Measurements from ENCODE around the gene SLC44A3. TPM values are rescaled to one million over a fixed set of nuclear protein-coding genes. Genes with fewer than 3 reads are reported as not detected.

The SLC44A3 gene
- polyA plus RNA-seq, 2 of the 4 experiments (the other 2 are of a cell fraction): 1.9 to 5.4 TPM

DNA sequence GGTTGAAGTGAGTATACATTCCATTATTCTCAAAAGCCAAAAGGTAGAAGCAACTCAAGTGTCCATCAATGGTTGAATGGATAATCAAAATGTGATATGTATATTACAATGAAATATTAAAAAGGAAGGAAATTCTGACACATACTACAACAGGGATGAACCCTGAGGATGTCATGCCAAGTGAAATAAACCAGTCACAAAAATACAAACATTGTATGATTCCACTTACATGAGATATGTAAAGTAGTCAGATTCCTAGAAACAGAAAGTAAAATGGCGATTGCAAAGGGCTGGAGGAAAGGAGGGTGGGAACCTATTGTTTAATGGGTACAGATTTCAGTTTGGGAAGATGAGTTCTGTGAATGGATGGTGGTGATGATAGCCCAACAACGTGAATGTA lies 5.8 kb downstream of the SLC44A3 start:
- ChIA-PET POLR2A (no interaction called here), CTCF (no interaction called here)
- no peak for ATAC-seq
- DNase-seq (ENCODE audit: low read depth in 1 of 2, low spot score in 1 of 2): no peak
- 72% methylated on average over 2 of the region's 2 CpGs for WGBS (ENCODE audit: missing lambda C conversion rate)
- no peak for FAIRE-seq
- peaks cover 7% of the 10 kb centered on the region; the same call in 1 of the 3 replicates for H3K4me1 ChIP-seq
- H3K4me3 ChIP-seq: no peak overlapping the region
- TF ChIP-seq FOSL2 (IDR thresholded peaks at IDR 0.05): no peak
- no peak for TF ChIP-seq FOSL2 (CRISPR knock-in tag; IDR thresholded peaks at IDR 0.05)
- TF ChIP-seq, protein P1, sequence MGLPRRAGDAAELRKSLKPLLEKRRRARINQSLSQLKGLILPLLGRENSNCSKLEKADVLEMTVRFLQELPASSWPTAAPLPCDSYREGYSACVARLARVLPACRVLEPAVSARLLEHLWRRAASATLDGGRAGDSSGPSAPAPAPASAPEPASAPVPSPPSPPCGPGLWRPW (IDR thresholded peaks at IDR 0.05): no peak
- no peak for TF ChIP-seq RARB (CRISPR knock-in tag; IDR thresholded peaks at IDR 0.05)
- TF ChIP-seq, protein P2, sequence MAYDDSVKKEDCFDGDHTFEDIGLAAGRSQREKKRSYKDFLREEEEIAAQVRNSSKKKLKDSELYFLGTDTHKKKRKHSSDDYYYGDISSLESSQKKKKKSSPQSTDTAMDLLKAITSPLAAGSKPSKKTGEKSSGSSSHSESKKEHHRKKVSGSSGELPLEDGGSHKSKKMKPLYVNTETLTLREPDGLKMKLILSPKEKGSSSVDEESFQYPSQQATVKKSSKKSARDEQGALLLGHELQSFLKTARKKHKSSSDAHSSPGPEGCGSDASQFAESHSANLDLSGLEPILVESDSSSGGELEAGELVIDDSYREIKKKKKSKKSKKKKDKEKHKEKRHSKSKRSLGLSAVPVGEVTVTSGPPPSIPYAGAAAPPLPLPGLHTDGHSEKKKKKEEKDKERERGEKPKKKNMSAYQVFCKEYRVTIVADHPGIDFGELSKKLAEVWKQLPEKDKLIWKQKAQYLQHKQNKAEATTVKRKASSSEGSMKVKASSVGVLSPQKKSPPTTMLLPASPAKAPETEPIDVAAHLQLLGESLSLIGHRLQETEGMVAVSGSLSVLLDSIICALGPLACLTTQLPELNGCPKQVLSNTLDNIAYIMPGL (CRISPR knock-in tag; IDR thresholded peaks at IDR 0.05; ENCODE audit: borderline replicate concordance): no peak
- no peak for TF ChIP-seq RCOR1 (IDR thresholded peaks at IDR 0.05; ENCODE audit: low read depth, low read length)
- TF ChIP-seq CEBPB (IDR thresholded peaks at IDR 0.05): no peak
- TF ChIP-seq CHD4 (IDR thresholded peaks at IDR 0.05; ENCODE audit: borderline replicate concordance): no peak
- no peak for TF ChIP-seq HDAC2 (IDR thresholded peaks at IDR 0.05)
- TF ChIP-seq, protein P3, sequence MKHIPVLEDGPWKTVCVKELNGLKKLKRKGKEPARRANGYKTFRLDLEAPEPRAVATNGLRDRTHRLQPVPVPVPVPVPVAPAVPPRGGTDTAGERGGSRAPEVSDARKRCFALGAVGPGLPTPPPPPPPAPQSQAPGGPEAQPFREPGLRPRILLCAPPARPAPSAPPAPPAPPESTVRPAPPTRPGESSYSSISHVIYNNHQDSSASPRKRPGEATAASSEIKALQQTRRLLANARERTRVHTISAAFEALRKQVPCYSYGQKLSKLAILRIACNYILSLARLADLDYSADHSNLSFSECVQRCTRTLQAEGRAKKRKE (CRISPR knock-in tag; IDR thresholded peaks at IDR 0.05; ENCODE audit: low read depth): no peak
- TF ChIP-seq, protein P4, sequence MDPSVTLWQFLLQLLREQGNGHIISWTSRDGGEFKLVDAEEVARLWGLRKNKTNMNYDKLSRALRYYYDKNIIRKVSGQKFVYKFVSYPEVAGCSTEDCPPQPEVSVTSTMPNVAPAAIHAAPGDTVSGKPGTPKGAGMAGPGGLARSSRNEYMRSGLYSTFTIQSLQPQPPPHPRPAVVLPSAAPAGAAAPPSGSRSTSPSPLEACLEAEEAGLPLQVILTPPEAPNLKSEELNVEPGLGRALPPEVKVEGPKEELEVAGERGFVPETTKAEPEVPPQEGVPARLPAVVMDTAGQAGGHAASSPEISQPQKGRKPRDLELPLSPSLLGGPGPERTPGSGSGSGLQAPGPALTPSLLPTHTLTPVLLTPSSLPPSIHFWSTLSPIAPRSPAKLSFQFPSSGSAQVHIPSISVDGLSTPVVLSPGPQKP (IDR thresholded peaks at IDR 0.05; ENCODE audit: low read depth, low read length): no peak
- no peak for TF ChIP-seq ZC3H11A (IDR thresholded peaks at IDR 0.05)
- no peak for TF ChIP-seq ZSCAN20 (CRISPR knock-in tag; IDR thresholded peaks at IDR 0.05)
- TF ChIP-seq TP53 (CRISPR knock-in tag; IDR thresholded peaks at IDR 0.05): no peak
- TF ChIP-seq HOXB5 (CRISPR knock-in tag; IDR thresholded peaks at IDR 0.05): no peak
- no peak for TF ChIP-seq POLR2A (IDR thresholded peaks at IDR 0.05; ENCODE audit: low read length)
- TF ChIP-seq, protein P5, sequence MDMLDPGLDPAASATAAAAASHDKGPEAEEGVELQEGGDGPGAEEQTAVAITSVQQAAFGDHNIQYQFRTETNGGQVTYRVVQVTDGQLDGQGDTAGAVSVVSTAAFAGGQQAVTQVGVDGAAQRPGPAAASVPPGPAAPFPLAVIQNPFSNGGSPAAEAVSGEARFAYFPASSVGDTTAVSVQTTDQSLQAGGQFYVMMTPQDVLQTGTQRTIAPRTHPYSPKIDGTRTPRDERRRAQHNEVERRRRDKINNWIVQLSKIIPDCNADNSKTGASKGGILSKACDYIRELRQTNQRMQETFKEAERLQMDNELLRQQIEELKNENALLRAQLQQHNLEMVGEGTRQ (IDR thresholded peaks at IDR 0.05): no peak
- H3K9me3 ChIP-seq: no peaks in the 10 kb centered on the region
- no peak overlapping the region for H3K4me2 ChIP-seq
- H3K27ac ChIP-seq: no peak overlapping the region

DNA sequence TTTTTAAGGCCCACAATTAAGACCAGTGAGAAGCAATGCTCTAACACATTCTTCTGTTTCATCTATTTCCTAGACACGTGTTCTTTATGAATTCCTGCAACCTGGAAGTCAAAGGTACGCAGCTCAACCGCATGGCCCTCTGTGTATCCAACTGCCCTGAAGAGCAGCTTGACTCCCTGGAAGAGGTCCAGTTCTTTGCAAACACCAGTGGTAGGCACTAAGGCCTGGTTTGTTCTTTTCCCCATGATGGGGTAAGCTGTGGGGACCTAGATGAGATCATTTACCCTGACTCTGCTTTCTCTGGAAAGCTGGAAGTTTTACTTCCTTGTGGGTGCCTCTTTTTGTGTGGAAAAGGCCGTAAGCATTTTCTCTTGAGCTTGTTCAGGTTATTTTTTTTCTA lies 7.3 kb downstream of the SLC44A3 start:
- no peak overlapping the region for H3K4me3 ChIP-seq
- ChIA-PET POLR2A (no interaction called here), CTCF (interaction anchor here (0.9 to 1.2 kb wide), 4 partner anchors 11 to 305 kb away, joined by 3 to 5 read pairs (median 3); no protein-coding TSS in a partner anchor)
- H3K4me2 ChIP-seq: no peak overlapping the region
- no peaks in the 10 kb centered on the region for H3K4me1 ChIP-seq
- no peak for DNase-seq (ENCODE audit: low read depth in 1 of 2, low spot score in 1 of 2)
- no peaks in the 10 kb centered on the region for H3K9me3 ChIP-seq
- no peak for TF ChIP-seq KDM5A (IDR thresholded peaks at IDR 0.05)
- TF ChIP-seq, protein P3 (CRISPR knock-in tag; IDR thresholded peaks at IDR 0.05; ENCODE audit: low read depth): no peak
- 94% methylated on average over 4 of the region's 4 CpGs for WGBS (ENCODE audit: missing lambda C conversion rate)
- FAIRE-seq: no peak
- no peak for ATAC-seq
- H3K27ac ChIP-seq: no peak overlapping the region

DNA sequence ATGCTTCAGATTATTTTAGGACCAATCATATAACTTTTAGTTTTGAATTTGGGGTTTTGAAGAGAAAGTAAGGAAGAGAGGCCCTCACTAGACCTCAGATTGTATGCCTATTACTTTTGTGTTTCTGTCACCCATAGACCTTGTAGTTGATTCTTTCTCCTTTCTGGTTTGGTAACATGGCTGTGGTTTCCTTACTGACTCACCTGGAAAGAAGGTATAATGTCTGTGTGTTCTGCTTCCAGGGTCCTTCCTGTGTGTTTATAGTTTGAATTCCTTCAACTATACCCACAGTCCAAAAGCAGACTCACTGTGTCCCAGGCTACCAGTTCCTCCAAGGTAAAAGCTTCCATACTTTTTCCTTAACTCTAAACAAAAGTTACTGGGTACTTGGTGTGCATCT lies 8.1 kb downstream of the SLC44A3 start:
- no peak for FAIRE-seq
- ChIA-PET CTCF (interaction anchor here (1.1 to 1.2 kb wide), 2 partner anchors 10 to 306 kb away, joined by 3 read pairs; no protein-coding TSS in a partner anchor), POLR2A (no interaction called here)
- no peak overlapping the region for H3K27ac ChIP-seq
- no peak for ATAC-seq
- no peak overlapping the region for H3K4me2 ChIP-seq
- H3K4me3 ChIP-seq: no peak overlapping the region
- H3K9me3 ChIP-seq: no peaks in the 10 kb centered on the region
- DNase-seq (ENCODE audit: low read depth in 1 of 2, low spot score in 1 of 2): no peak
- H3K4me1 ChIP-seq: no peaks in the 10 kb centered on the region
- TF ChIP-seq HOXB5 (CRISPR knock-in tag; IDR thresholded peaks at IDR 0.05): no peak
- TF ChIP-seq NFE2L2 (conservative IDR thresholded peaks at IDR 0.05; ENCODE audit: low read length): no peak
- no peak for TF ChIP-seq TP53 (CRISPR knock-in tag; IDR thresholded peaks at IDR 0.05)
- TF ChIP-seq, protein P6, sequence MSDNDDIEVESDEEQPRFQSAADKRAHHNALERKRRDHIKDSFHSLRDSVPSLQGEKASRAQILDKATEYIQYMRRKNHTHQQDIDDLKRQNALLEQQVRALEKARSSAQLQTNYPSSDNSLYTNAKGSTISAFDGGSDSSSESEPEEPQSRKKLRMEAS (IDR thresholded peaks at IDR 0.05): no peak
- TF ChIP-seq FOSB (CRISPR knock-in tag; IDR thresholded peaks at IDR 0.05): no peak
- no peak for TF ChIP-seq MAFK (IDR thresholded peaks at IDR 0.05; ENCODE audit: partially characterized antibody)
- TF ChIP-seq KDM5A (IDR thresholded peaks at IDR 0.05): no peak
- TF ChIP-seq, protein P7, sequence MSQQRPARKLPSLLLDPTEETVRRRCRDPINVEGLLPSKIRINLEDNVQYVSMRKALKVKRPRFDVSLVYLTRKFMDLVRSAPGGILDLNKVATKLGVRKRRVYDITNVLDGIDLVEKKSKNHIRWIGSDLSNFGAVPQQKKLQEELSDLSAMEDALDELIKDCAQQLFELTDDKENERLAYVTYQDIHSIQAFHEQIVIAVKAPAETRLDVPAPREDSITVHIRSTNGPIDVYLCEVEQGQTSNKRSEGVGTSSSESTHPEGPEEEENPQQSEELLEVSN (IDR thresholded peaks at IDR 0.05; ENCODE audit: borderline replicate concordance, low read depth): no peak
- TF ChIP-seq CHD4 (IDR thresholded peaks at IDR 0.05; ENCODE audit: borderline replicate concordance): no peak
- TF ChIP-seq ZSCAN20 (CRISPR knock-in tag; IDR thresholded peaks at IDR 0.05): no peak
- no peak for TF ChIP-seq KDM1A (IDR thresholded peaks at IDR 0.05; ENCODE audit: low read depth)
- no peak for TF ChIP-seq MYC (IDR thresholded peaks at IDR 0.05; ENCODE audit: borderline replicate concordance, low read length)
- TF ChIP-seq POLR2AphosphoS2 (conservative IDR thresholded peaks at IDR 0.05; ENCODE audit: low read length): no peak
- TF ChIP-seq, protein P4 (IDR thresholded peaks at IDR 0.05; ENCODE audit: low read depth, low read length): no peak
- no peak for TF ChIP-seq GATA3 (IDR thresholded peaks at IDR 0.05; ENCODE audit: borderline replicate concordance)
